NCI-H2196 treated with DMSO at 0.1 percent for 48 hours (cell line): ENCODE results near the gene PPP4R1.

ENCODE experiments used
- DNase-seq: peaks from one replicate; lab custom pipeline; 2025; ENCODE audit not compliant: unreplicated experiment; lab: John Stamatoyannopoulos, UW

PPP4R1 gene

DNA sequence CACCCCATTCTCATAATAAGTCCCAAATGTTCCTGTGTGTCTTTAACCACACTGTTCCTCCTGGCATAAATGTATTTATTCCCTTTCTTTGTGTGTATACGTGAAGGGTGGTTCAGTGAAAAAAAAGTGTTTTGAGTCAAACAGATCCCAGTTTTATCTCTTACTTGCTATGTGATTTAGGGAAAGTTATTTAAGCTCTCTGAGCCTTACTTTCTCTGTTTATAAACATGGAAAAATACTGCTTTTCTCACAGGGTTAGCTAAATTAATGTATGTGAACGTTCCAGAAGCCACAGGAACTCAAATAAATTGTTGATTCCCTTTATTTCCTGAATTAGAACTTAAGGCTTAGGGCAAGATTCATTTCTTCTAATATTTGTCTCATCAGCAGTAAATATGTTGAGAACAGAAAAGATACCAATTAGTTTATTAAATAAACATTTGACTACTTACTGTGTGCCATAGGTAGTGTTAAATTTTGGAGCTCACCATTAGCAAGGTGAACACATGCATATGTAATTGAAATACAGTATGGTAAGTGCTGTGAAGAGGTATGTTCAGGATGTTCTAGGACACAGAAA lies 105.8 kb downstream of the PPP4R1 start:
- no peak for DNase-seq

- no peak for DNase-seq
Measured at GRCh38 chr18:9507565-9508088, 106.7 kb downstream of the PPP4R1 start.

DNA sequence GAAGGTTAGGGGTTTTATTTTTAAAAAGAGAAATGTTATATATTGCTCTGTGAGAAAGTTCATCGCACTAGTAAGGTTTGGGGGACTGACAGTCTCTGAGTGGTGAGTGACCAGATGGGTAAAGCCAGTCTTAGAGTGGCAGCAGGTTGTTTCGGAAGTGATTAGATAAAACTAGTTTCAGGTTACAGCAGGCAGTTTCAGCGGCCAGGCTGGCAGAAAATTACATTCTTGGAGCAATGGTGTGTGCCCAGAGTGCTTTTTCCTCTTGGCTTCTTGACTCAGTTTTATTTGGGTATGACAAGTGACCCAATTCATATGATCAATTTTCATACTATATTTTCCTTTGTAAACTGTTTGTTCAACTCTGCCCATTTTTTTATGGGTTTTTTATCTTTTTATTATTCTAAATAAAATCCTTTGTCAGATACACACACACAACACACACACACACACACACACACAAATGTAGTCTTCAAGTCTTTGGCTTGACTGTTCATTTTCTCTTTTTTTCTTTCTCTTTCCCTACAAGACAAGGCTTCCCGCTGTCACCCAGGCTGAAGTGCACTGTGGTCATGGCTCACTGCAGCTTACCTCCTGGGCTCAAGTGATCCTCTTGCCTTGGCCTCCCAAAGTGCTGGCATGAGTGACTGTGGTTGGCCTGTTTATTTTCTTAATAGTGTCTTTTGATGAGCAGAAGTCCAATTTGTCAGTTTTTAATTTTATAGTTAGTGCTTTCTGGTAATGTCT lies 108.1 kb downstream of the PPP4R1 start:
- DNase-seq, result peak; percentile 83
